ENCODE results near the gene CCDC102B. TPM values are rescaled to one million over a fixed set of nuclear protein-coding genes. Genes with fewer than 3 reads are reported as not detected.
"Not testable (repeated sequence)": the region's sequence is repeated elsewhere in the genome, so short reads cannot be mapped to it uniquely, and the experiment has no call there.

The CCDC102B gene
- total RNA-seq, 1 experiment from 2014 or later, result 1.5 TPM

DNA sequence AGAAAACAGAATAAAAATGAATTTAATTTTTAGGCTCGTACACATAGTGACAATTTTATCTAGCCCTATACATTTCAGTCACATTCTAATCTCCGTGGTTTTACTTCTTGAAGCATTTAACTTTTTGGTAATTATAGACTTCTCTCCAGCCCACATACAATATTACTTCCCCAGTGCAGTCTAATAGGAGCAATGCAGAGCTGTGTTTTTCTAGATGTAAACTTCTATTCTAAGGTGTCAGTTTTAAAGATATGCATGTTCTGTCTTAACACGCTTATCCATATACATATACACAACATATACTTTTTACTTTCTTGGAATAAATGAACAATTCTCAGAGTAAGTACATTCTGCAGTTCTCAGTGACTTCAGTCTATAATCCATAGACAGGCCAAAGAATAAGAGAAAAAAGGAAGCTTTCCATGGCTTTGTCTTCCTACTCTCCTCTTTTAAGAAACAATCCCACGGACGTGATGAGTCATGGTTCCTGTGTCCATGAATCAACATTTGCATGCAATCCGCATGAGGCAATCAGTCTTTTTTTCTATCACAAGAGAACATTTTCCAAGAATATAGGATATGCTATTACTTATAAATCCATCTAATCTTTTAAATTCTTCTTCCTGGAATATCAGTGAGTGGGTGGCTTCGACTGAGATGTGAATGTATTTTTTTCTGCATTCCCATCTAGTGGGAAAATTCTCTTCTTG, 42.8 kb downstream of the CCDC102B start:
- Histone ChIP-seq H3K27me3 (replicated peaks) (no peaks in the 10 kb centered on the region), H3K4me1 (replicated peaks) (peaks cover 25% of the 10 kb centered on the region), H3K4me3 (no peak overlapping the region), H3K27ac (peak overlapping the region; percentile 81), H3K36me3 (no peaks in the 10 kb centered on the region), H3K9me3 (replicated peaks) (no peaks in the 10 kb centered on the region)
- peak; percentile 69 to 85 for DNase-seq (ENCODE audit: low read depth in 1 of 2, low spot score in 2 of 2)

DNA sequence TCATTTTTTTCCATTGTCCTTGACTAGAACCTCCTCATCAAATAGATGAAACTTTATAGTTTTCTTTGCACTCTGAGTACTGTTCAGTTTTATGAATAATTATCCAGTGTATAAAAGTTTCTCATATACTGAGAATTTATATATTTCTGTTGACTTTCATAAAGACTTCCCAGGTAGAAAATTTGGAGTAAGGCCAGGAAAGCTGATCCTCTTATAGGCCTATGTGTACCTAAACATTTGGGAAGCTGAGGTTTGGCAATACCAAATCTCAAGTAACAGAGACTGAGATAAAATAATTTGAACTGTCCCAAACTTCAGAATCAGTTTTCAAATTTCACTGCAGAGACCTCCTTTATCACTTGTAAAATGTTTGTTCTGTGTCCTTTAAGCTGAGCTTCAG, 43.4 kb downstream of the CCDC102B start:
- no peaks in the 10 kb centered on the region for H3K36me3 ChIP-seq
- H3K4me3 ChIP-seq, result no peak overlapping the region
- H3K9me3 ChIP-seq (replicated peaks), result no peaks in the 10 kb centered on the region
- DNase-seq (ENCODE audit: low read depth in 1 of 2, low spot score in 2 of 2), result no peak
- peaks cover 25% of the 10 kb centered on the region for H3K4me1 ChIP-seq (replicated peaks)
- H3K27me3 ChIP-seq (replicated peaks), result 0 out of 2 replicates have a peak, but pooled peaks cover 2% of the 10 kb centered on the region
- H3K27ac ChIP-seq, result peak overlapping the region; percentile 81

DNA sequence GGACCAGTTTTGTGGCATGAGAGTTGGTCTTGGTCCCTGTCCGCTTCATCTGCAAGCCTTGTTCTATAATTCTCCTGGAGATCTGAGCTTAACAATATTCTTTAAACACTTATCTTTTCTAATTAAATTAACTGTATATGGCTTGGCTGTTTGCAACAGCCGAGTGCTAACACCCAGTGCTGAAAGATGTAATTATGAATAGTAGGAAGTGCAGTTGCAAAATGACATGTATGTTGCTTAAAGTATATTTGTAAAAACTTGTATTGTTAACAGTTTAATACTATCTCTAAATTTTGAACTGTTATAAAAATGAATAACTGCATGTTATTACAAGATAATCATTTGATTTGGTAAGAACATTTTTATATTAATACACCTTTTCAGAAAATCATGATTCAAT, 45.1 kb downstream of the CCDC102B start:
- H3K27me3 ChIP-seq (replicated peaks), result 0 out of 2 replicates have a peak, but pooled peaks cover 6% of the 10 kb centered on the region
- H3K4me1 ChIP-seq (replicated peaks), result peaks cover 14% of the 10 kb centered on the region
- no peak overlapping the region for H3K27ac ChIP-seq
- no peaks in the 10 kb centered on the region for H3K9me3 ChIP-seq (replicated peaks)
- H3K4me3 ChIP-seq, result no peak overlapping the region
- no peaks in the 10 kb centered on the region for H3K36me3 ChIP-seq
- DNase-seq (ENCODE audit: low read depth in 1 of 2, low spot score in 2 of 2), result no peak

DNA sequence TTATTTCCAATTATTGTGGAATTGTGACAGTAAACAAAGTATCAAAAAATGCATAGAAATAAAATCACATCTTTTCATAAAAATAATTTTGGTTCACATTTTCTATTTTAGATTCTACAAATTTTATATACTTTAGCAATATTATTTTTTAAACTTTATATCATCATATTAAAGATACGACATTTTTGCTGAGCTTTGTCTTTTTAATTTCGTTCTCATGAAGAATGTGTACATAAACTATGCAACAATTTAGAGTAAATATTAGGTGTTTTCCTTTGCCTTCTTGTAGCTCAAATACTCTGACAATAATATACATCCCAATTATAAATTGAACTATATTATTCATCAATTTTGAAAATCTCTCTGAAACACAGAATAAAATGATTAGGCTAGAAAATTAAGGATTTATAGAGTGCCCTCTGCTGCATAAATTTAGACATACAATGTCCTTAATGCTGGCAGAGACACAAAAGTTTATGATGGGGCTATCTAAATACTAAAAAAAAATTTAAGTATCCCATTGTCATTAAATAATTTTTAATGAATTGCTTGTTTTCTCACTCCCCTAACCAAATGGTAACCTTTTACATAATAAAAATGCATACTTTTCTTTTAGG, 45.7 kb downstream of the CCDC102B start:
- peaks cover 11% of the 10 kb centered on the region for H3K4me1 ChIP-seq (replicated peaks)
- no peaks in the 10 kb centered on the region for H3K36me3 ChIP-seq
- 0 out of 2 replicates have a peak, but pooled peaks cover 9% of the 10 kb centered on the region for H3K27me3 ChIP-seq (replicated peaks)
- H3K4me3 ChIP-seq, result no peak overlapping the region
- H3K27ac ChIP-seq, result no peak overlapping the region
- no peak for DNase-seq (ENCODE audit: low read depth in 1 of 2, low spot score in 2 of 2)
- H3K9me3 ChIP-seq (replicated peaks), result no peaks in the 10 kb centered on the region

DNA sequence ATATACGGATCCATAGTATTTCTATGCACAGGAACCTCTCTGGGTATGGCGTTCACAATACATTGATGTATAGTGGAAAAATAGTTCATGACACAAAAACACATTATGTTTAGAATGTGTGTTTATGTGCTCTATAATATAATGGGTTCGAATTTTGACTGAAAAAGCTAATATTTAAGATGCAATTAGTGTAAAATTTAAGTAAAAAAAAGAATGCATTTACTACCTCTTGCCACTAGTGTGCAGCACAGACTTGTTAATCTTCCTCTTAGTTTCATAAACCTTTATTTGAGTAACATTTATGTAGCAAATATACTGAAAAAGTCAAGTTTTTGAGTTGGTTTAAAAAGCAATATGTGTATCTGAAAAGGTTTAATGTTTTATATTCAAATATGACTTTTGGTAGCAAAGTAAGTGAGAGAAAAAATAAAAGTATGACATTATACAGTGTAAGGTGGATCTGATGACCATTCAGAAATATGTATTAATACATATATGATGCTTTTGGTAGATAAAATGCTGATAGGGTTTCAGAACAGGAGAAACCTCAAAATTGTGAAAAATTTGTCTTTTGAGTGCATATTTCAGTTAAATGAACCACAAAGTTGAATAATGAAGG, 49.4 kb downstream of the CCDC102B start:
- no peak for DNase-seq (ENCODE audit: low read depth in 1 of 2, low spot score in 2 of 2)

DNA sequence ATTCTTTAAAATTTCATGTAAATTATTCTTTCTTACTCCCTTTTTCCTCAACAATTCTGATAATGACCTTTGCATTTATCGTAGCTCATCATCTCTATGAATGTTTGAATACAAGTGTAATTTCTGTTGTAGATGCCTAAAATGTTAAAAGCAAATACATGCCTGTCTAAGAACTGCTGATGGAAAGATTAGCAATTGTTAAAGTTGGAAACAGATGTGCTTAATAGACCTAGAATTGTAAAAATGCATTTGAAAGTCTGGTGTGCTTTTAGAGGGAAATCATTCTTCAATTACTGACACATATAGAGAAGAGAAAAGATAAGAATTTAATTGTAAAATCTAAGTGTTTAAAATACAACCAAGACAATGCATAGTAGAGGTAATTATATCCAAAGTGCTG, 50.4 kb downstream of the CCDC102B start:
- no peak for DNase-seq (ENCODE audit: low read depth in 1 of 2, low spot score in 2 of 2)
- Histone ChIP-seq H3K9me3 (replicated peaks) (no peaks in the 10 kb centered on the region), H3K4me3 (no peak overlapping the region), H3K36me3 (no peaks in the 10 kb centered on the region), H3K27me3 (replicated peaks) (0 out of 2 replicates have a peak, but pooled peaks cover 9% of the 10 kb centered on the region), H3K4me1 (replicated peaks) (no peaks in the 10 kb centered on the region), H3K27ac (no peak overlapping the region)

More for the DNA sequence above, 49.4 kb downstream of the CCDC102B start:
- no peaks in the 10 kb centered on the region for H3K36me3 ChIP-seq
- H3K9me3 ChIP-seq (replicated peaks), result no peaks in the 10 kb centered on the region
- no peaks in the 10 kb centered on the region for H3K4me1 ChIP-seq (replicated peaks)
- H3K4me3 ChIP-seq, result no peak overlapping the region
- 0 out of 2 replicates have a peak, but pooled peaks cover 9% of the 10 kb centered on the region for H3K27me3 ChIP-seq (replicated peaks)
- H3K27ac ChIP-seq, result no peak overlapping the region

DNA sequence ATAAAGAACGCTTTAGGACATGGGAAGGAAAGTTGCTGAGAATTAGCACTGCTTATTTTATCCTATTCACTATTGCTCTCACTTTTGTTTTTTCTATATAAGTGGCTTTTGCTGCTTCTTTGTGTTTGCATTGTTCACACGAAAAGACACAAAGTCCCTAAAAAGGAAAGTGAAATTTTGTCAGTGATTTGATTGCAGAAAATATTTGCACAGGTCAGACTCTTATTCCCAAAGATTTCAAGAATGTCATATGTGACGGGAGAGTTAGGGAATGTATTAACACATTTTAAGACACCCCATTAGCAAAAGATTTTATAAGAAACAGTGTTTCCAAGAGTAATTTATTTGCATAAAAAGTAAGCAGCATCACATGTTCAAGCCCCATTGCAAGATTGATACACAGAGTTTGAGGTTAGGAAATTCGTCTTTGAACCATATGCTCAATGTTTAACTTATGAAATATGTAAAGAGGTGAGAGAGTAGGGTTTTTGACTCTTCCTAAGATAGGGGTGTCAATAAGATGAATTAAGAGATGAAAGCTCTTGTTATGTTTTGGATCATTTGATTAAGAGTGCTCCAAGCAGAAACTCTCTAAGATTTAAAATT, 57.0 kb downstream of the CCDC102B start:
- Histone ChIP-seq H3K27me3 (replicated peaks) (no peaks in the 10 kb centered on the region), H3K9me3 (replicated peaks) (no peaks in the 10 kb centered on the region), H3K36me3 (no peaks in the 10 kb centered on the region), H3K27ac (no peak overlapping the region), H3K4me1 (replicated peaks) (no peaks in the 10 kb centered on the region), H3K4me3 (no peak overlapping the region)
- no peak for DNase-seq (ENCODE audit: low read depth in 1 of 2, low spot score in 2 of 2)

DNA sequence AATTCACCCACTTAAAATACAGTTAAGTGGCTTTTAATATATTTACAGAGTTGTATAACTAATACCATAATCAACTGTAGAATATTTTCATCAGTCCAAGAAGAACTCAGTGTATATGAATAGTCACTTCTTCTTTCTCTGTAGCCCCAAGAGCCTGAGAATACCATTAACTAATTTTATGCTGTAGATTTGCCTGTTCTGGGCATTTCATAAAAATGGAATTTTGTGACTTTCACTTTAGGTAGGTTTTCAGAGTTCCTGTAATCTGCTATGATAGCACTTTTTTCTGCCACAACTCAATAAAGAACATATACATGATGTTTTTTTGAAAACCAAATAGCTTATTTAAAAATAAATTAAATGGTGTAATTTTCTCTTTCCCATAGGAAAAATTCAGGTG, 57.6 kb downstream of the CCDC102B start:
- Histone ChIP-seq H3K4me3 (no peak overlapping the region), H3K4me1 (replicated peaks) (no peaks in the 10 kb centered on the region), H3K9me3 (replicated peaks) (no peaks in the 10 kb centered on the region), H3K27ac (no peak overlapping the region), H3K36me3 (no peaks in the 10 kb centered on the region), H3K27me3 (replicated peaks) (no peaks in the 10 kb centered on the region)
- no peak for DNase-seq (ENCODE audit: low read depth in 1 of 2, low spot score in 2 of 2)

DNA sequence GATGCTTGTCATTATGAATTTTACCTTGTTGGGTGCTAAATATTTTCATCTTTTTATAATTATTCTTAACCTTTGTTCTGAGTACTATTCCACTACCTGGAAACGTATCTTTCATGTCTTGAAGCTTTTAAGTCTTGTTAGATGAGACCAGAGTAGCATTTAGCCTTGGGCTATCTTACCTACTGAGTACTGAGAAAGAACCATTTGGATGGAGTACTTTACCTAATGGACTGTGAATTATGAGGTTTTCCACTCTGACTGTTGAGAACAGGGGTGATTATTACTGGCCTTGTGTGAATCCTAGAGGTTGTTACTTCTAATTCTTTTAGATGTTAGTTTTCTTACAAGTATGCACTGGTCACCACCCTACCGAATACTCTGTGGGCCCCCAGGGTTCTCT, 63.5 kb downstream of the CCDC102B start:
- no peak overlapping the region for H3K27ac ChIP-seq
- no peaks in the 10 kb centered on the region for H3K36me3 ChIP-seq
- no peak for DNase-seq (ENCODE audit: low read depth in 1 of 2, low spot score in 2 of 2)
- H3K4me3 ChIP-seq, result no peak overlapping the region
- no peaks in the 10 kb centered on the region for H3K4me1 ChIP-seq (replicated peaks)
- H3K9me3 ChIP-seq (replicated peaks), result no peaks in the 10 kb centered on the region
- H3K27me3 ChIP-seq (replicated peaks), result no peaks in the 10 kb centered on the region

DNA sequence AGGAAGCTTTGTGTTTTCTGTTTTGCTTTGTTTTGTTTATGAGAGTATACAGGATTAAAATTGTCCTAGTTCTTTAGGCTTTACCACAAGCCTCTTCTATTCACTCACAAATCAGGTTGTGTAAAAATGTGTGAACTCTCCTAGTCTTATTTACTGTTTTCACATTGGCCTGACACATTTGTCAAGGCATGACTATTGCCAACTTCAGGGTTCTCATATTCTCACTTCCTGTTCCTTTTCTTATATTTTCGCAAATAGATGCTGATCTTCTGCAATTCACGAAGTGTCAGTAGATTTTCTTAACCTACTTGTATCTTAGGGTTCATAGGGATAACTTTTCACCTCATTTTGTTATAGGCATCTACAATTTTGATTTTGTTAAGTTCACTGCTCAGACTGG, 67.1 kb downstream of the CCDC102B start:
- H3K9me3 ChIP-seq (replicated peaks), result no peaks in the 10 kb centered on the region
- no peak for DNase-seq (ENCODE audit: low read depth in 1 of 2, low spot score in 2 of 2)
- H3K4me3 ChIP-seq, result no peak overlapping the region
- no peaks in the 10 kb centered on the region for H3K4me1 ChIP-seq (replicated peaks)
- H3K36me3 ChIP-seq, result no peaks in the 10 kb centered on the region
- no peaks in the 10 kb centered on the region for H3K27me3 ChIP-seq (replicated peaks)
- no peak overlapping the region for H3K27ac ChIP-seq

DNA sequence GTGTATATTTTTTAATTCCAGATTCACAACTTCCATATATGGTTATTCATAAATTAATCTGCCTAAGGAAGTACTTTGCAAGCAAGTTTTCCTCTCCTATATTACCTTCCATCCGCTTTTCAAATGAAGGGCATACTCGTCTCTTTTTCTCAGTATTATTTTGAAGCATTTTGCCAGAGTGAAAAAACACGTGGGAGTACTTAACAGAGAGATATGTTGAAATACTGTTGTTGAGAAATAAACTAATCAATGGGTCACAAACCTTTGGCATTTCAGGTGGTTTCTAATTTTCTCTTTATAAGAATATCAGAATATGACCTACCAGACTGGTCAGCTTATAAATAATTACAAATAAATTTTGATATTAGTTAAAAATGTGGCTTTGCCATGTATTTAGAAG, 67.6 kb downstream of the CCDC102B start:
- H3K27ac ChIP-seq, result no peak overlapping the region
- H3K4me3 ChIP-seq, result no peak overlapping the region
- H3K36me3 ChIP-seq, result no peaks in the 10 kb centered on the region
- DNase-seq (ENCODE audit: low read depth in 1 of 2, low spot score in 2 of 2), result no peak
- no peaks in the 10 kb centered on the region for H3K4me1 ChIP-seq (replicated peaks)
- H3K9me3 ChIP-seq (replicated peaks), result no peaks in the 10 kb centered on the region
- no peaks in the 10 kb centered on the region; the same call in 1 of the 2 replicates for H3K27me3 ChIP-seq (replicated peaks)

DNA sequence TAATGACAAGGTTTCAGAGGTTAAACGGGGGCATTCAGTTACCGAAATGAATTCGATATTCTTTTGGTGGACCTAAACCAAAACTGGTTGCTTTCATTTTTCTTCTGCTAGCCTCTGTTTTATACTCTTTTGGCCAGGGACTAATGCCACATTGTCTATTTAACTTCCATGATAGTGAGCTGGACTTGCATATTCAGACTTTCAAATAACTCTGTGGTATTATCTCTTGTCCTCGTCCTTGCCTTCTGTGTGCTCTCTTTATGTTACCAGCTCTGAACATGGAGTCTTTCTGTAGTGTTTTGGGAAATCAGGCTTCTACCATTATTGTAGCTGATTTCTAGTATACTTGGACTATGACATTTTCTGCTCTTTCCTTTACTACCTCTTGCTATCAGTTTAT, 75.1 kb downstream of the CCDC102B start:
- DNase-seq (ENCODE audit: low read depth in 1 of 2, low spot score in 2 of 2), result no peak
- H3K9me3 ChIP-seq (replicated peaks), result no peaks in the 10 kb centered on the region
- no peaks in the 10 kb centered on the region for H3K4me1 ChIP-seq (replicated peaks)
- H3K36me3 ChIP-seq, result no peaks in the 10 kb centered on the region
- no peaks in the 10 kb centered on the region; the same call in 1 of the 2 replicates for H3K27me3 ChIP-seq (replicated peaks)
- no peak overlapping the region for H3K4me3 ChIP-seq
- no peak overlapping the region for H3K27ac ChIP-seq

DNA sequence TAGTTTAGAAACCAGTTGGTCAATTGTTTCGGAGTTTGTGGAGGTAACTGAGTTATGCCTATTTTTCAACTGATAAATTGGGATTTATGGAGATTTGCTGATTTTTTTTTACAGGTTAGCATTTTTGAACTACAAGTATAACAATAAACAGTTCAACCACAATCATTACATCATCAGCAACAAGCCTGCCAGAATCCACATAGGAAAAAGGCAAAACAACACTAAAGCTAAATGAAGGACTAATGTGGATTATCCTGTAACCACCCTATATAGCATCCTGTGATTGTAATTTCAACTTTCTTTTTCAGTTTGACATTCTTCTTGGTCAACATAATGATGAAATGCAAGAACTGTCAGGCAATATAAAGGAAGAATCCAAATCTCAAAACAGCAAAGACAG, 76.5 kb downstream of the CCDC102B start:
- no peak for DNase-seq (ENCODE audit: low read depth in 1 of 2, low spot score in 2 of 2)
- no peaks in the 10 kb centered on the region for H3K4me1 ChIP-seq (replicated peaks)

DNA sequence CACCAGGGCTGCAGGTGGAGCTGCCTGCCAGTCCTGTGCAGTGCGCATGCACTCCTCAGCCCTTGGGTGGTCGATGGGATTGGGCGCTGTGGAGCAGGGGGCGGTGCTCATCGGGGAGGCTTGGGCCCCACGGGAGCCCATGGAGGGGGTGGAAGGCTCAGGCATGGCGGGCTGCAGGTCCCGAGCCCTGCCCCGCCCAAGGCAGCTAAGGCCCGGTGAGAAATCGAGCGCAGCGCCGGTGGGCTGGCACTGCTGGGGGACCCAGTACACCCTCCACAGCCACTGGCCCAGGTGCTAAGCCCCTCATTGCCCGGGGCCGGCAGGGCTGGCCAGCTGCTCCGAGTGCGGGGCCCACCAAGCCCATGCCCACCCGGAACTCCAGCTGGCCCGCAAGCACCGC, 82.1 kb downstream of the CCDC102B start:
- not testable (repeated sequence) for DNase-seq (ENCODE audit: low read depth in 1 of 2, low spot score in 2 of 2); H3K27ac ChIP-seq; H3K4me3 ChIP-seq; H3K27me3 ChIP-seq (replicated peaks); H3K36me3 ChIP-seq; H3K4me1 ChIP-seq (replicated peaks); H3K9me3 ChIP-seq (replicated peaks)

More for the DNA sequence above, 76.5 kb downstream of the CCDC102B start:
- Histone ChIP-seq H3K9me3 (replicated peaks) (no peaks in the 10 kb centered on the region), H3K4me3 (no peak overlapping the region), H3K27ac (no peak overlapping the region), H3K27me3 (replicated peaks) (no peaks in the 10 kb centered on the region; the same call in 1 of the 2 replicates), H3K36me3 (no peaks in the 10 kb centered on the region)
